HepG2 (cell line): ENCODE data around the gene MRPS7. TPM values are rescaled to one million over a fixed set of nuclear protein-coding genes. Genes with fewer than 3 reads are reported as not detected.

Source experiments
- ARID5B ChIP-seq: IDR thresholded peaks from 2 replicates; pipeline ENCODE4 v1.4.0; 2020; ENCODE audit warnings: mild to moderate bottlenecking, missing genetic modification reagents
- FOXO1 ChIP-seq: sonication (generic); formaldehyde crosslinking; IDR thresholded peaks from 2 replicates; pipeline ENCODE4 v1.4.0; 2020; ENCODE audit warnings: missing genetic modification reagents
- HNRNPLL ChIP-seq: fragments of 200-400 bp; formaldehyde crosslinking; IDR thresholded peaks from 2 replicates; pipeline ENCODE4 v1.6.1; 2017; ENCODE audit warnings: mild to moderate bottlenecking, low read depth, low read length; ENCODE audit not compliant: poor library complexity, severe bottlenecking
- KDM2A ChIP-seq: sonication (generic); formaldehyde crosslinking; IDR thresholded peaks from 2 replicates; pipeline ENCODE4 v1.4.0; 2020; ENCODE audit warnings: low read depth, missing genetic modification reagents, borderline replicate concordance
- KDM4B ChIP-seq: sonication (generic); formaldehyde crosslinking; IDR thresholded peaks from 2 replicates; pipeline ENCODE4 v1.4.0; 2020; ENCODE audit warnings: missing genetic modification reagents
- MTF1 ChIP-seq: sonication (generic); formaldehyde crosslinking; IDR thresholded peaks from 2 replicates; pipeline ENCODE4 v1.5.0; 2020; ENCODE audit warnings: missing genetic modification reagents
- RBM22 ChIP-seq: fragments of 200-400 bp; formaldehyde crosslinking; optimal IDR thresholded peaks from 2 replicates; pipeline ENCODE3; 2017; ENCODE audit warnings: mild to moderate bottlenecking, low read length, moderate library complexity
- SNAPC5 ChIP-seq: sonication (generic); formaldehyde crosslinking; IDR thresholded peaks from 2 replicates; pipeline ENCODE4 v1.8.1; 2023; ENCODE audit warnings: mild to moderate bottlenecking, missing genetic modification reagents, borderline replicate concordance
- SUZ12 ChIP-seq: fragments of 150-350 bp; IDR thresholded peaks from 2 replicates; pipeline ENCODE4 v1.6.1; 2014; ENCODE audit warnings: low read depth, low read length
- SYNCRIP ChIP-seq: fragments of 200-400 bp; formaldehyde crosslinking; IDR thresholded peaks from 2 replicates; pipeline ENCODE4 v1.6.1; 2018; ENCODE audit warnings: mild to moderate bottlenecking, low read depth, low read length; ENCODE audit not compliant: insufficient read depth
- TAF15 ChIP-seq: fragments of 200-400 bp; formaldehyde crosslinking; IDR thresholded peaks from one replicate; pipeline ENCODE4 v1.6.1; 2018; ENCODE audit warnings: mild to moderate bottlenecking, low read depth, low read length; ENCODE audit not compliant: poor library complexity, severe bottlenecking
- ZBTB4 ChIP-seq: sonication (generic); formaldehyde crosslinking; IDR thresholded peaks from 2 replicates; pipeline ENCODE4 v1.4.0; 2020; ENCODE audit warnings: missing genetic modification reagents, mild to moderate bottlenecking, borderline replicate concordance
- ZNF296 ChIP-seq: sonication (generic); formaldehyde crosslinking; conservative IDR thresholded peaks from 2 replicates; pipeline ENCODE4 v1.5.0; 2020; ENCODE audit warnings: mild to moderate bottlenecking, missing genetic modification reagents
- ZNF331 ChIP-seq: sonication (generic); formaldehyde crosslinking; IDR thresholded peaks from 2 replicates; pipeline ENCODE4 v1.4.0; 2020; ENCODE audit warnings: missing genetic modification reagents
- ZNF619 ChIP-seq: sonication (generic); formaldehyde crosslinking; IDR thresholded peaks from 2 replicates; pipeline ENCODE4 v1.4.0; 2020; ENCODE audit warnings: mild to moderate bottlenecking, missing genetic modification reagents
- polyA plus RNA-seq, 8 experiments: library from polyadenylated mRNA; depleted of rRNA in 3 of 8; stranded (reverse) in 7 of 8; unstranded in 1 of 8; fragments of >200 nt; fragmentation: Illumina TruSeq in 4 of 8; extraction: Trizol in 4 of 8; gene quantifications; 2 replicates each; pipeline versions ENCODE4 v1.2.1 to v1.2.3, GENCODE V29; 2011 to 2016; ENCODE audit warnings: low read depth in 4 of 8, missing spikeins in 1 of 8, mixed read lengths in 1 of 8; ENCODE audit not compliant: insufficient read depth in 1 of 8
- total RNA-seq, 5 experiments: library from RNA; depleted of rRNA; stranded (reverse); fragments of >200 nt; fragmentation: Illumina TruSeq; extraction: Trizol; gene quantifications; 2 replicates each; pipeline ENCODE4 v1.2.3, GENCODE V29; 2016; ENCODE audit warnings: low read depth in 1 of 5
- TF ChIP-seq, protein P1 (sequence below): sonication (generic); formaldehyde crosslinking; IDR thresholded peaks from 2 replicates; pipeline ENCODE4 v1.5.0; 2020; ENCODE audit warnings: mild to moderate bottlenecking, missing genetic modification reagents, moderate library complexity
- TF ChIP-seq, protein P2 (sequence below): sonication (generic); formaldehyde crosslinking; IDR thresholded peaks from 2 replicates; pipeline ENCODE4 v1.4.0; 2020; ENCODE audit warnings: missing genetic modification reagents

MRPS7 gene
- total and polyA plus RNA-seq, 2 of the 13 experiments (the other 11 are each of a cell fraction or from before 2014, with no cell fraction given): 97.0 to 162 TPM

DNA sequence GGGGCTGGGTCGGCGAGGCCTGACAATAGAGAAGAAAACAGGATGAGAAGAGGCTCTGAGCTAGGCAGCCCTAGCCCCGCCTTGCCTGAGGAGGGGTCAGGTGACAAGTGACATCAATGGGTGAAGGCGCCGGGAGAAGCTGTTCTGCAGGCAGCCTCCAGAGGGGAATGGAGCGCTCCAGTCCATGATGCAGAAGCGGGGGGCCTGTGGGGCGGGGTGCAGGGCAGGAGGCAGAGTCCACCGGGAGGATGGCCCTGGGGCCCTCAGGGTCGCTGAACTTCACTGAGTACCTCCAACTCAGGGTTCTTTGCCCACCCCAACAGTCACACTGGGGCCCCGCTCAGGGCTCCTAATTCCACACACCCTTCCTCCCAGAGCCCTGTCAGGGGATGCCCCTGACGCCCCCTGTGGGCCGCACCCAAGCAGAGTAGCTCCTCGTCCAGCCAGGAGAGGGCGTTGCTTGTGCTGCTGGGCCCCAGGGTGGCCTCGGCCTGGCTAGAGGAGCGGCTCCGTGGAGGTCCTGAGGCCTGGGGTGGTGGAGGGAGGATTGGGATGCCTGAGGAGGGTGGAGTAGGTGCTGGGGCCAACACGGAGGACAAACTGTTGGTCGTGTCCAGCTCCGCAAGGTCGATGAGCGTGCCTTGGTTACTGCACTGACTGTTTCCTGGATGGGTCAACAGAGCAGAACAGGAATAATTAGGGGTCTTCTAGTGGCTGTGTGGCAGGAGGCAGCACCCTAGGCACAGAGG is 21.1 kb upstream of the MRPS7 start (continued):
- no peak for TF ChIP-seq ZBTB4 (CRISPR knock-in tag)
- peak; percentile 23; the same call in 1 of the 2 replicates for TF ChIP-seq FOXO1 (CRISPR knock-in tag)
- TF ChIP-seq ZNF619 (CRISPR knock-in tag): no peak
- no peak for TF ChIP-seq MTF1 (CRISPR knock-in tag)
- no peak for TF ChIP-seq ZNF331
- no peak for TF ChIP-seq SYNCRIP
- no peak for TF ChIP-seq KDM2A (CRISPR knock-in tag)
- TF ChIP-seq TAF15: peak; percentile 90
- TF ChIP-seq RBM22: peak; percentile 56
- no peak for TF ChIP-seq SUZ12
- TF ChIP-seq ZNF296 (CRISPR knock-in tag): no peak
- no peak for TF ChIP-seq SNAPC5 (CRISPR knock-in tag)
- TF ChIP-seq KDM4B (CRISPR knock-in tag): 0 out of 2 replicates have a peak, but pooled peaks have one; percentile 34
- TF ChIP-seq ARID5B (CRISPR knock-in tag): no peak
- TF ChIP-seq, protein P1, sequence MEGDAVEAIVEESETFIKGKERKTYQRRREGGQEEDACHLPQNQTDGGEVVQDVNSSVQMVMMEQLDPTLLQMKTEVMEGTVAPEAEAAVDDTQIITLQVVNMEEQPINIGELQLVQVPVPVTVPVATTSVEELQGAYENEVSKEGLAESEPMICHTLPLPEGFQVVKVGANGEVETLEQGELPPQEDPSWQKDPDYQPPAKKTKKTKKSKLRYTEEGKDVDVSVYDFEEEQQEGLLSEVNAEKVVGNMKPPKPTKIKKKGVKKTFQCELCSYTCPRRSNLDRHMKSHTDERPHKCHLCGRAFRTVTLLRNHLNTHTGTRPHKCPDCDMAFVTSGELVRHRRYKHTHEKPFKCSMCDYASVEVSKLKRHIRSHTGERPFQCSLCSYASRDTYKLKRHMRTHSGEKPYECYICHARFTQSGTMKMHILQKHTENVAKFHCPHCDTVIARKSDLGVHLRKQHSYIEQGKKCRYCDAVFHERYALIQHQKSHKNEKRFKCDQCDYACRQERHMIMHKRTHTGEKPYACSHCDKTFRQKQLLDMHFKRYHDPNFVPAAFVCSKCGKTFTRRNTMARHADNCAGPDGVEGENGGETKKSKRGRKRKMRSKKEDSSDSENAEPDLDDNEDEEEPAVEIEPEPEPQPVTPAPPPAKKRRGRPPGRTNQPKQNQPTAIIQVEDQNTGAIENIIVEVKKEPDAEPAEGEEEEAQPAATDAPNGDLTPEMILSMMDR (CRISPR knock-in tag): peak; percentile 81
- TF ChIP-seq, protein P2, sequence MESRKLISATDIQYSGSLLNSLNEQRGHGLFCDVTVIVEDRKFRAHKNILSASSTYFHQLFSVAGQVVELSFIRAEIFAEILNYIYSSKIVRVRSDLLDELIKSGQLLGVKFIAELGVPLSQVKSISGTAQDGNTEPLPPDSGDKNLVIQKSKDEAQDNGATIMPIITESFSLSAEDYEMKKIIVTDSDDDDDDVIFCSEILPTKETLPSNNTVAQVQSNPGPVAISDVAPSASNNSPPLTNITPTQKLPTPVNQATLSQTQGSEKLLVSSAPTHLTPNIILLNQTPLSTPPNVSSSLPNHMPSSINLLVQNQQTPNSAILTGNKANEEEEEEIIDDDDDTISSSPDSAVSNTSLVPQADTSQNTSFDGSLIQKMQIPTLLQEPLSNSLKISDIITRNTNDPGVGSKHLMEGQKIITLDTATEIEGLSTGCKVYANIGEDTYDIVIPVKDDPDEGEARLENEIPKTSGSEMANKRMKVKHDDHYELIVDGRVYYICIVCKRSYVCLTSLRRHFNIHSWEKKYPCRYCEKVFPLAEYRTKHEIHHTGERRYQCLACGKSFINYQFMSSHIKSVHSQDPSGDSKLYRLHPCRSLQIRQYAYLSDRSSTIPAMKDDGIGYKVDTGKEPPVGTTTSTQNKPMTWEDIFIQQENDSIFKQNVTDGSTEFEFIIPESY: peak; percentile 67; the same call in 1 of the 2 replicates
- peak; percentile 42 for TF ChIP-seq HNRNPLL
